Adrenal gland (tissue), 5 donors: ENCODE data around the gene ZNF516.

ENCODE experiments used
- POLR2A ChIP-seq, 2 donors: fragments of 450-650 bp; IDR thresholded peaks; one replicate each; pipeline ENCODE4 v1.6.1; 2017; ENCODE audit warnings: antibody characterized with exemption in 2 of 2, mild to moderate bottlenecking in 2 of 2, moderate library complexity in 1 of 2
- TF ChIP-seq, protein P1 (sequence below), 6 experiments: fragments of 450-650 bp in 4 of 6; fragments of 200-600 bp in 2 of 6; sonication (generic) in 1 of 6; IDR thresholded peaks; 1 replicate in 5 of 6; 2 replicates in 1 of 6; pipeline versions ENCODE4 v1.5.1 to v1.8.0; 2016 to 2021; ENCODE audit warnings: antibody characterized with exemption in 6 of 6, mild to moderate bottlenecking in 2 of 6, moderate library complexity in 1 of 6
- donor health status: DM: no; HTN: no; CAD: no.

DNA sequence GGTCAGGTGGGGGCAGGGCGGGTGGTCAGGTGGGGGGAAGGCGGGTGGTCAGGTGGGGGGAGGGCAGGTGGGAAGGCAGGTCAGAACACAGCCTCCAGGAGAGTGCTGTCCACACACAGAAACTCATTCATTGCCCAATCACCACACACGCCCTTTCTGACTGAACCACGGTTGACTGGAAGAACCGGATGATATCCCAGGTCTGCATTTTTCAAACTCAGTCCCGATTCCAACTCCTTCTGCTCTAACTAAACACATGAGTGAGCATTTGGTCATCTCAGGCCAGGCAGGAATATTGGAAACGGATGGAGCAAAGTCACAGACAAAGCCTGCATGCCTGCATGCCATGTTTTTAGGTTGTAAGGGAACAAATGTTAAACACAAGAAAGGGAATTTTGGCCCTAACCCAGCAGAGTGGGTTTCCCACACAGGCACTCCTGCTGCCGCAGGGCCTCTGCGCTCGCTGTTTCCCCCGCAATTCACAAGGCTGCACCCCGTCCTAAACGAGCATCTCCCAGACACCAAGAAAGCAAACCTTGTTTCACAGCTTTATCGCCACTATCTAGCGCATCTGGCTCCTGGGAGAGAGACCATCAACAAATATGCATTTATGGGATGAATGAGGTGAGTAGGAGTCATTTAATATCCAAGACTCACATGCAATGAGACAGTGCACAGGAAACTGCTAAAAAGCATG lies 100.1 kb downstream of the ZNF516 start:
- TF ChIP-seq, protein P1, sequence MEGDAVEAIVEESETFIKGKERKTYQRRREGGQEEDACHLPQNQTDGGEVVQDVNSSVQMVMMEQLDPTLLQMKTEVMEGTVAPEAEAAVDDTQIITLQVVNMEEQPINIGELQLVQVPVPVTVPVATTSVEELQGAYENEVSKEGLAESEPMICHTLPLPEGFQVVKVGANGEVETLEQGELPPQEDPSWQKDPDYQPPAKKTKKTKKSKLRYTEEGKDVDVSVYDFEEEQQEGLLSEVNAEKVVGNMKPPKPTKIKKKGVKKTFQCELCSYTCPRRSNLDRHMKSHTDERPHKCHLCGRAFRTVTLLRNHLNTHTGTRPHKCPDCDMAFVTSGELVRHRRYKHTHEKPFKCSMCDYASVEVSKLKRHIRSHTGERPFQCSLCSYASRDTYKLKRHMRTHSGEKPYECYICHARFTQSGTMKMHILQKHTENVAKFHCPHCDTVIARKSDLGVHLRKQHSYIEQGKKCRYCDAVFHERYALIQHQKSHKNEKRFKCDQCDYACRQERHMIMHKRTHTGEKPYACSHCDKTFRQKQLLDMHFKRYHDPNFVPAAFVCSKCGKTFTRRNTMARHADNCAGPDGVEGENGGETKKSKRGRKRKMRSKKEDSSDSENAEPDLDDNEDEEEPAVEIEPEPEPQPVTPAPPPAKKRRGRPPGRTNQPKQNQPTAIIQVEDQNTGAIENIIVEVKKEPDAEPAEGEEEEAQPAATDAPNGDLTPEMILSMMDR (IDR thresholded peaks at IDR 0.05), result no peak
- no peak for TF ChIP-seq POLR2A (IDR thresholded peaks at IDR 0.05)
